Spleen (tissue), 7 donors: ENCODE data around the gene OST4.
"Not testable (repeated sequence)": the region's sequence is repeated elsewhere in the genome, so short reads cannot be mapped to it uniquely, and the experiment has no call there.

ENCODE experiments used
- POLR2AphosphoS5 ChIP-seq, 3 donors: sonication (generic); formaldehyde crosslinking; IDR thresholded peaks; one replicate each; pipeline ENCODE4 v1.5.1; 2017; ENCODE audit warnings: antibody characterized with exemption in 3 of 3
- TF ChIP-seq, protein P1 (sequence below), 11 experiments: fragments of 200-600 bp in 7 of 11; fragments of 450-650 bp in 4 of 11; sonication (generic) in 4 of 11; IDR thresholded peaks in 8 of 11; conservative IDR thresholded peaks in 3 of 11; 1 replicate in 7 of 11; 2 replicates in 4 of 11; pipeline versions ENCODE4 v1.4.0 to v1.8.0; 2016 to 2021; ENCODE audit warnings: antibody characterized with exemption in 11 of 11, inconsistent platforms in 4 of 11, mild to moderate bottlenecking in 1 of 11
- donor health status: DM: no; HTN: no; CAD: no; lungs with moderate emphysema.
- donor health status: DM: no; HTN: no; CAD: no.
- donor health status: DM: no; HTN: no; CAD: no.

DNA sequence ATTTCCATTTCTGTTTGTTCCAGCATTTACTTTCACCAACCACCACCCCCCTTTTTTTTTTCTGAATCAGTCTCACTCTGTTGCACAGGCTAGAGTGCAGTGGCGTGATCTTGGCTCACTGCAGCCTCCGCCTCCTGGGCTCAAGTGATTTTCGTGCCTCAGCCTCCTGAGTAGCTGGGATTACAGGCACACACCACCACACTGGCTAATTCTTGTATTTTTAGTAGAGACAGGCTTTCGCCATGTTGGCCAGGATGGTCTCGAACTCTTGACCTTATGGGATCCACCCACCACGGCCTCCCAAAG is 4.1 kb upstream of the OST4 start:
- TF ChIP-seq, protein P1, sequence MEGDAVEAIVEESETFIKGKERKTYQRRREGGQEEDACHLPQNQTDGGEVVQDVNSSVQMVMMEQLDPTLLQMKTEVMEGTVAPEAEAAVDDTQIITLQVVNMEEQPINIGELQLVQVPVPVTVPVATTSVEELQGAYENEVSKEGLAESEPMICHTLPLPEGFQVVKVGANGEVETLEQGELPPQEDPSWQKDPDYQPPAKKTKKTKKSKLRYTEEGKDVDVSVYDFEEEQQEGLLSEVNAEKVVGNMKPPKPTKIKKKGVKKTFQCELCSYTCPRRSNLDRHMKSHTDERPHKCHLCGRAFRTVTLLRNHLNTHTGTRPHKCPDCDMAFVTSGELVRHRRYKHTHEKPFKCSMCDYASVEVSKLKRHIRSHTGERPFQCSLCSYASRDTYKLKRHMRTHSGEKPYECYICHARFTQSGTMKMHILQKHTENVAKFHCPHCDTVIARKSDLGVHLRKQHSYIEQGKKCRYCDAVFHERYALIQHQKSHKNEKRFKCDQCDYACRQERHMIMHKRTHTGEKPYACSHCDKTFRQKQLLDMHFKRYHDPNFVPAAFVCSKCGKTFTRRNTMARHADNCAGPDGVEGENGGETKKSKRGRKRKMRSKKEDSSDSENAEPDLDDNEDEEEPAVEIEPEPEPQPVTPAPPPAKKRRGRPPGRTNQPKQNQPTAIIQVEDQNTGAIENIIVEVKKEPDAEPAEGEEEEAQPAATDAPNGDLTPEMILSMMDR (IDR thresholded peaks at IDR 0.05 in 8 of 11, conservative IDR thresholded peaks at IDR 0.05 in 3 of 11), result not testable (repeated sequence)
- not testable (repeated sequence) for TF ChIP-seq POLR2AphosphoS5 (IDR thresholded peaks at IDR 0.05)
